Ishikawa (cell line): ENCODE results near the gene LMF1.

ENCODE experiments used
- CREB1 ChIP-seq: IDR thresholded peaks from 2 replicates; pipeline ENCODE4 v1.6.1; 2012; ENCODE audit warnings: low read depth
- EGR1 ChIP-seq: IDR thresholded peaks from 2 replicates; pipeline ENCODE4 v1.6.1; 2012
- EP300 ChIP-seq: IDR thresholded peaks from 2 replicates; pipeline ENCODE4 v1.6.1; 2012; ENCODE audit warnings: borderline replicate concordance
- FOXM1 ChIP-seq: IDR thresholded peaks from 2 replicates; pipeline ENCODE4 v1.6.1; 2012; ENCODE audit warnings: low read depth, borderline replicate concordance
- MAX ChIP-seq: IDR thresholded peaks from 2 replicates; pipeline ENCODE4 v1.6.1; 2012
- NFIC ChIP-seq: IDR thresholded peaks from 2 replicates; pipeline ENCODE4 v1.6.1; 2012
- RAD21 ChIP-seq: IDR thresholded peaks from 2 replicates; pipeline ENCODE4 v1.6.1; 2012; ENCODE audit warnings: low read depth
- REST ChIP-seq: IDR thresholded peaks from 2 replicates; pipeline ENCODE4 v1.6.1; 2012; ENCODE audit warnings: low read depth, mild to moderate bottlenecking
- TAF1 ChIP-seq: IDR thresholded peaks from 2 replicates; pipeline ENCODE4 v1.6.1; 2012; ENCODE audit warnings: low read depth, mild to moderate bottlenecking
- TCF12 ChIP-seq: IDR thresholded peaks from 2 replicates; pipeline ENCODE4 v1.6.1; 2012; ENCODE audit warnings: low read depth
- TEAD4 ChIP-seq: IDR thresholded peaks from 2 replicates; pipeline ENCODE4 v1.6.1; 2012
- USF1 ChIP-seq: IDR thresholded peaks from 2 replicates; pipeline ENCODE4 v1.6.1; 2012
- YY1 ChIP-seq: IDR thresholded peaks from 2 replicates; pipeline ENCODE4 v1.6.1; 2012; ENCODE audit warnings: low read depth
- ZBTB7A ChIP-seq: IDR thresholded peaks from 2 replicates; pipeline ENCODE4 v1.6.1; 2012; ENCODE audit warnings: low read depth

LMF1 gene

GRCh38 chr16:984736-985636 is 14.2 kb upstream of the LMF1 start:
- no peak for TF ChIP-seq FOXM1
- TF ChIP-seq REST, result no peak
- no peak for TF ChIP-seq USF1
- TF ChIP-seq NFIC, result no peak
- no peak for TF ChIP-seq ZBTB7A
- TF ChIP-seq EGR1, result no peak
- no peak for TF ChIP-seq MAX

- no peak for TF ChIP-seq MAX
- TF ChIP-seq EP300, result no peak
- no peak for TF ChIP-seq YY1
Observed at GRCh38 chr16:984121-984694, 13.4 kb upstream of the LMF1 start.

- TF ChIP-seq FOXM1, result no peak
- TF ChIP-seq YY1, result no peak
- no peak for TF ChIP-seq MAX
- TF ChIP-seq REST, result no peak
- no peak for TF ChIP-seq CREB1
- TF ChIP-seq TAF1, result no peak
- no peak for TF ChIP-seq EGR1
- TF ChIP-seq NFIC, result no peak
- TF ChIP-seq TCF12, result no peak
Observed at GRCh38 chr16:983044-984030, 12.6 kb upstream of the LMF1 start.

- no peak for TF ChIP-seq TAF1
- no peak for TF ChIP-seq NFIC
- TF ChIP-seq TCF12, result no peak
- no peak for TF ChIP-seq FOXM1
- no peak for TF ChIP-seq EP300
- no peak for TF ChIP-seq USF1
- no peak for TF ChIP-seq TEAD4
- TF ChIP-seq RAD21, result no peak
- no peak for TF ChIP-seq CREB1
- no peak for TF ChIP-seq REST
Observed at GRCh38 chr16:982145-983043, 11.6 kb upstream of the LMF1 start.
